Measurements from ENCODE around the gene MAP3K9. TPM values are rescaled to one million over a fixed set of nuclear protein-coding genes. Genes with fewer than 3 reads are reported as not detected.

MAP3K9 gene
- total RNA-seq, 2 donors from 2014 or later = 2.0 to 2.7 TPM

DNA sequence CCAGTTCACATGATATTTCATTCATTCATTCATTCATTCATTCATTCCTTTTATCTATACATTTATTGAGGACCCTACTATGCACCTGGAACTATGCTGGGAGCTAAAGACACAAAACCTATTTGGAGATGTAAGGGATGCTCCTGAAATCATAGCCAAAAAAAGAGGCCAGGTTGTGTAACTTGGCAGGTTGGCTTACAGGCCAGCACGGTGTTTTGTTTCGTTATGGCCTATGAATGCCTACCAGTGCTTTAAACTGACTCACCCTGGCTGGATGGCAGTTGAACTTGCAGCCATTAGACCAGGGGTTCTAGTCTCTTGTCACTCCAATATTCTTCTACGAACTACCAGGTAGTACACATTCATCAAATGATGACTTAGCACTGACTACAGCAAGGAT lies 15.7 kb downstream of the MAP3K9 start:
- ATAC-seq (no peak), DNase-seq (no peak)
- intact Hi-C loops (cut with DNase I) = no loop called here

DNA sequence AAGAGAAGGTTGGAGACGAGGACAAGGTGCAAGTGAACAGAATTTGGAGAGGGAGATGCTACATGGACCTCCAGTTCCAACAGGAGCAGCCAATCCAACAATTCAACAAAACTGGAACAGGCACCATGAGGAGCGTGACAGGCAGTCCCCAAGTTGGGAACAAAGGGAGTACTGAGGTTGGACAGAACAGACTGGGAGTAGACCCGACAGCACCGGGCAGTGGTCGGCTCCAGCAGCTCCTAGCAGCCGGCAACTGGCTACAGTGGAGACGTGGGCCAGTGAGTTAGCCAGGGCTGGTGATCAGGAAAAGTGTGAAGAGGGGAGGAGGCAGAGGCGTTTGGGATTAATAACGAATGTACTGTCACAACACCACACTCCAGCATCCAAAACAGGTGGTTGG lies 16.4 kb downstream of the MAP3K9 start:
- DNase-seq = no peak
- no peak for ATAC-seq
- intact Hi-C loops (cut with DNase I) = no loop called here

DNA sequence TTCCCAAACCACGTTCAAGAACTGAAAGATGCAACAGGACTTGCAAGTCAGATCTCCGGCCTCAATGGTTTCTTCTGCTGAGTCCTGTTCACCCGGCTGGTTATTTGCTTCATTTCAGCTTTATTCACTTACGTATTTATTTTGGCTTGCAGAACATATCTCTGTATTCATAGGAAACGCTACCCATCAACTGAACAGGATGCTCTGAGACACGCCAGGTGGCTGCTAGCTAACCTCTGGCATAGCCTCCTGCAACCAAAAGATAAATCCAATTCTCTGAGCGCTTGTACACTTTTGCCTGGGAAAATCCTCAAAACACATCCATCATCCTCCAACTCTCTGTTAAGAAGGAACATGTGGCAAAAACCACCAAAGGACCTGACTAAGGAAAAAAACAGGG lies 17.3 kb downstream of the MAP3K9 start:
- intact Hi-C loops (cut with DNase I) = no loop called here

DNA sequence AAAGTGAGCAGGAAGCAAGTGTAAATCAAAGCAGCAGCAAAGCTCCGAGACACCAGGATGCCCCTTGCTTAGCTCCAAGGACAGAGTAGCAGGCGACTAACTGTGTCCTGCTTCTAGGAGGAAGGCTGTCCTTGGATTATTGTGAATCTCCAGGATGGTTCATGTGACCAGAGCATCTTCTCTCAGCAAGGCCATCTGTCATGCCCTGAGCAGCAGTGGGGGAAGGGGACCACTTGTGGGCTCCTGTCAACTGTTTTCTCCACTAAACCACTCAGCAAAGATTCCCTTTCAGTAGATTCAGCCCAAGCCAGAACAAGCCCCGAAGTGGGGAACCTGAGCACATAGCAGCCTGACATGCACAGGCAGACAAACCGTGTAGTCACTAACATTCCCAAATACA lies 19.4 kb downstream of the MAP3K9 start:
- no peak for ATAC-seq
- DNase-seq = no peak
- intact Hi-C loops (cut with DNase I) = no loop called here

More for the DNA sequence above, 17.3 kb downstream of the MAP3K9 start:
- ATAC-seq (no peak), DNase-seq (no peak)

DNA sequence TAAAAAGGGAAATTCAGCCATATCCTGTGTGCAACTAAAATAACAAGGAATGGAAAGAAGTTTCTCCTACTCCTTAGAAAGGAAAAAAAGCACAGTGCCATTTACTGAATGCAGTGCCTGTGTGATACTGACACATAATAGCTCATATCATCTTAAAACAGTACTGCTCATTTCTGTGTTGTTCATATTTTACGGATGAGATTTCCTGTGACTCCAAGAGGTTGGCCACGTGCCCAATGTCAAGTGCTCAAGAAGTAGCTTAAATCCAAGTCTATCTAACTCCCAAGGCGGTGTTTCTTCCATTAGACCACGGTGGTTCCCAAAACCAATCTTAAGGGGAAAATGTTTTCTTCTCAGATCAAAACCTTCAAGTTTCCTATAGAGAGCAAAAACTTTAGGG lies 20.0 kb downstream of the MAP3K9 start:
- intact Hi-C loops (cut with DNase I) = no loop called here
- peak; percentile 32 for DNase-seq
- ATAC-seq = no peak

DNA sequence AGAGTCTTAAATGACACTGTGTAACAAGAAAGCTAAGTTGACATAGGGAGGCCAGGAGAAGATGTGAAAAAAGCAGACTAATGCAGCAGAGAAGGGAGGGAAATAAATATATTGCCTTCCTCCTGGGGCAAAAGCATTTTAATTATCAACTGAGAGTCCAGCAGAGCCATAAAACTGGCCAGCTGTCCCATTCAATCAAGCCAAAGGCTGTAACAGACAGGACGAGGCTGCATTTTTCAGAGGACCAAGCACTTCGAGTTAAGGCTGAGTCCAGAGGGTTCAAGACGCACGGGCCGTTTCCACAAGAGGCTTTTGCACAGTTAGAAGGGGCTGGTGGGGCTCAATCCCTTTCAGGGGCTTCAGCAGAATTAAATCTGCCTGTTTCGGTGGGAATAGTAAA lies 20.4 kb downstream of the MAP3K9 start:
- no peak for DNase-seq
- no peak for ATAC-seq
- intact Hi-C loops (cut with DNase I) = no loop called here

DNA sequence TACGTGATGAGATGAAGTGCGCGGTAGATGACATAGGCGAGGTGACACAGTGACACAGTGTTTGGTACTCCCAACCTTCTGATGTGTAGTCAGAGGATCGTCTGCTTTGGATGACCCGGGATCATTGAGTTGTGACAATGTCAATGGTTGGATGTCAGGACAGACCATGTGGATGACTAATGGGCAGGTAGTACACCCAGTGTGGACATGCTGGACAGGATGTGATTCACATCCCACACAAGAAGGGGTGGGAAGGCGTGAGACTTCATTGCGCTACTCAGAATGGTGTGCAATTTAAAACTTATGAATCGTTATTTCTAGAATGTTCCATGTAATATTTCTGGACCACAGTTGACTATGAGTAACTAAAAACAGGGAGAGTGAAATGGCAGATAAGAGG lies 23.8 kb downstream of the MAP3K9 start:
- no peak for DNase-seq
- intact Hi-C loops (cut with DNase I) = no loop called here
- no peak for ATAC-seq

DNA sequence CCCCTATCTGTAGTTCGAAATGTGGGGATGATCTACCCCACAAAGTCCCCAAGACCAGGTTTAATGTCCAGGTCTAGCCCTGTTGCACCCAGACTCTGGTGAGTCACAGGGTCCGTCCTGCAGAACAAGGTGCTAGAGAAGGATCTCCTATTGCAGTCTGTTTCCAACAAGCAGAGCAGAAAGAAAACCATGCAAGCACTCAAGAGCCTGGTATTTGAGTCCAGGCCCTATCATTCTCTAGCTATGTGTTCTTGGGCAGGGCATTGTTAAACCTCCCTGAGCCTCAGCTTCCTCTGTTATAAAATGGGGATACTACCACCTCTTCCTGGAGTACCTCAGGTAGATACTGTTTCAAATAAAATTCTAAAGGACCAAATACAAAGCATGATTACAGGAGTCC lies 24.4 kb downstream of the MAP3K9 start:
- no peak for ATAC-seq
- intact Hi-C loops (cut with DNase I) = no loop called here
- DNase-seq = no peak

DNA sequence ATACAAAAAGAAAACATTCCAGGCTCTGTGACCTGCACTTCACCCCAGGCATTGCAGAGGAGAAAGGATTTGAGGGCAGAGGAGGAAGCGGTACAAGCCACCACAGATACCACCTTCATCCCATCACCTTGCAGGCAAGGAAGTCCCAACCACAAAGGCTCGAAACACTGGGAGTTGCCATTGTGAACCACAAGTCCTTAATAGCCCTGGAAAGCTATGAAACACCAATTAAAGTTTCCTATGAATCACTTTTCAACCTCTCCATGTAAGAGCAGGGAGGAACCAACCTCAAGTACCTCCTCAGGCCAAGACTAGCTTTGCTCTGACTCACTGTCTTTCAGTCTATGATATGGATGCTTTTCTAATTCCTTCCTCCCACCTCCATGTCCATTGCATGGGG lies 27.0 kb downstream of the MAP3K9 start:
- intact Hi-C loops (cut with DNase I) = no loop called here
- DNase-seq (no peak), ATAC-seq (peak in 1 of 2 donors; percentile 56)

DNA sequence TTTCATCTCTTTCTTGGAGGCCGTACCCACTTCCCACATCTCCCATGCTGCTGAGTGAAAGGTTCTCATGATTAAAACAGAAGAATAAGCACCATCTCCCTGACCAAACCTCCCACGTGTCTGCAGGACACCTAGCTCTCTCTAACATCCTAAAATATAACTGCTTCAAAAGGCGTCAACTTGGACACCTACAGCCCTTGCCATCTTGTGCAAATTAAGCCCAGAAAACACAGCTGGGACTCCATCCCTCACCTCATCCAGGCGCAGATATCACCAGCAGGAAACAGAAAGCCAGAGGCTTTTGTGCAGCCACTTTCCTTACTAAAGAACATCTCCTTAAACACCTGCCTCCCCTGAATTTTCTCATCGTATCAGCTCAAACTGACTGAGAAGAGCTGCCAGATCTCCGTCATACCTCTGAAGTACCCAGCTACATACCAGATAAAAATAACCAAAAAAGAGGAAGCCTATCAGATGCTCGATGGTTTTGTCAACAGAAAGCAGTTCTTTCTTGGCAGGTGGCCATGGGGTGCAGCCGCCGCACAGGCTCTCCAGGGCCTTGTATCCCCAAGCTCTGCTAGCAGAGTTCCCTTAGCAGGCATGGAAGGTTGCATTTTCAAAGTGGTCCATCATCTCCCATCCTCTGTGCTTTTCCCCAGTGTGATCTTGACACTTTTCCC lies 28.8 kb downstream of the MAP3K9 start:
- DNase-seq (peak; percentile 41), ATAC-seq (peak in 1 of 2 donors; percentile 18)
- intact Hi-C loops (cut with DNase I) = no loop called here

DNA sequence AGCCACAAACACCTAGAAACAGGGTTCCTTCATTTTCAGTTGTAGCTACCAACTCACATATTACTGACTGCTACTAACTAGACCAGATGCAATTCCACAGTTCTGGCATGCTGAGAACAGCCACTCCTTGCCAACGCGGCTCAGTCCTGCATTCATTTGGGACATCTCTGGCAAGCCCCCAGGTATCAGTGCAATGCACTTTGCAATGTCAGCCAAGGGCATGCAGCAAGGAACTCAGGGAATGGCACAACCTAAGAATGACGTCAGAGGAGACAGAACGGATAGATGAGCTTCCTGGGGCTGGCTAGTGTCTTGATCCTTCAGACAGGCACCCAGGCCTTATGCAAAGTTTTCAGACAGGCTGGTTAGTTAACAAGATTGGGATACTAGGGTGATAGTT lies 29.6 kb downstream of the MAP3K9 start:
- intact Hi-C loops (cut with DNase I) = no loop called here
- peak; percentile 83 to 92 for ATAC-seq
- DNase-seq = peak; percentile 34

DNA sequence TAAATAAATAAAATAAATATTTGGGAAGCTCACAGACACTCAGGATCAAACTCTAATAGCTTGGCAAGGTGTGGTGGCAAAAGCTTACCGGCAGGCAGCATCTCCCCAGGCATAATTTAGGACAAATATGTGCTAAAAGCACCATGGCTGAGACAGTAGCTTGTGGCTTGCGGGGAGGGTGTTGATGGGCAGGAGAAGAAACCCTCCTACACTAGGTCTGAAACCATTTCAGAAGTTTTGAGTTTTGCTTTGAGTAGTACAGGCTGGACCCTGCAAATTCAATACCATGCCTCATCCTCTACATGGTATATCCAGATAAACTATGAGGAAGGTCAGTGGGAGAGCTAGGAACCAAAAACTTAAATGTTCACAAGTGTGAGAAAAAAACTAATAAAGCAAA lies 33.1 kb downstream of the MAP3K9 start:
- intact Hi-C loops (cut with DNase I) = no loop called here
- DNase-seq (no peak), ATAC-seq (no peak)

DNA sequence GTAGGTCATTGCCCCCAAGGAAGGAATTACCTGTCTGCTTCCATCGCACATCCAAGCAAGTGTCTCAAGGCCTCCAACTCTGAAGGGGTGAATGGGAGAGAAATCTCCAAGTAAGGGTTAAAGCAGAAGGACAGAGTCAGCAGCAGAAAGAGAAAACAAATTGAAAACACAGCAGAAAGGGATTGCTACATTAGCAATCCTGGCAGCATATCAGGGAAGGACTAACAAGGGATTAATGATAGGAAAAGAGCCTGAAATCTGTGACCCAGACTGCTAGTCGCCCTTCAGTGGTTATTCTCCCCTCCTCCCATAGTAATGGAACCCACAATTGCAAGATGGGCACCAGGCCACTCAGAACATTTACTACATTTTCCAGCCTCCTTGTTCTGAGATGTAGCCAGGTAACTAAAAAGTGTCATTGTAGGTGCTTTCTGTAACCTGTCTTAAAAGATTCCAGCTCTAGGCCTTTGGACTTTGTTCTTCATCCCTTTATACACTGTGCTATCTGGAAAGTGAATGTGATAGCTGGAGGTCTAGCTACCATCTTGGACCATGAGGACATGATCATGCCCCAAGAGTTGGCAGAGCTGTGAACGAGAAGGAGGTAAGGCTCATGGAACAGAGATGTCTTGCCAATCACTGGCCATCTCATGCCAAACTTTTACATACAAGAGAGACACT lies 36.0 kb downstream of the MAP3K9 start:
- intact Hi-C loops (cut with DNase I) = no loop called here
- ATAC-seq = no peak

DNA sequence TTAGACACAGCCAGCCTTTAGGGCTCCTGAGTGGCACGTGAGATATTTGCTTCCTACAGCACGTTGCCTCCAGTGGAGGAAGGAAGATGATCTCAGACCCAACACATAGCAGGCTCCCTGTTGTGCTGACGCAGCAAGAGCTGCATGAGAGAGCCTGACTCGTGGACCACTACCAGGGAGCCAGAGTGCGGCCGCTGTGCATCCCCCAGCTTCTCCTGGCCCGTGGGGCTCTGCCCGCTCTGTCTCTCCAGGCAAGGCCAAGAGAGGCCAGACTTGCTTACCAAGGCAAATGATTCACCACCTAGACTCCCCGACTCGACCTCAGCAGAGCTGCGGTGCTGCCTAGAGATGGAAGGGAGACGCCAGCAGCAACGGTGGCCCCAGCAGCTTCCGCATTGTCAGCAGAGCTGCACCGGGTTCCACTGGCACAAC lies 37.5 kb downstream of the MAP3K9 start:
- ATAC-seq (no peak), DNase-seq (no peak)
- intact Hi-C loops (cut with DNase I) = no loop called here

More for the DNA sequence above, 36.0 kb downstream of the MAP3K9 start:
- no peak for DNase-seq

DNA sequence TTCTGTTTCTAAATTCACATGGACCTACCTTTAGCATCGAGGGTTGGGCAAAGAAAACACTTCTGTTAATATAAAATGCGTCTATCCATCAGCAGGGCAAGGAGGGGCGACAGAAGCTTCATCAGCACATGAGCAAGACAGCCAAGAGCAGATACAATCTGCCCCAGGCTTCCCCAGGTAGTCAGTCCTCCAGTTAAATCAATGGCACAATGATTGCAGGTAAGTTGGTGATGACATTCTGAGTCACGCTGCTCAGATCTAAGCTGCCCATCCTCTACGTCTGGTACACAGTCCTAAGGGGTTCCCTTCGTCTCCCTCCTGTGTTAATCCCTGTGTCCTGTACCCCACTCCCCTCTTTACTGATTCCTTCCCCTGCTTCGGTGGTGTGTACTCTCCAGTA lies 38.8 kb downstream of the MAP3K9 start:
- DNase-seq = no peak
- ATAC-seq = no peak
- intact Hi-C loops (cut with DNase I) = no loop called here

DNA sequence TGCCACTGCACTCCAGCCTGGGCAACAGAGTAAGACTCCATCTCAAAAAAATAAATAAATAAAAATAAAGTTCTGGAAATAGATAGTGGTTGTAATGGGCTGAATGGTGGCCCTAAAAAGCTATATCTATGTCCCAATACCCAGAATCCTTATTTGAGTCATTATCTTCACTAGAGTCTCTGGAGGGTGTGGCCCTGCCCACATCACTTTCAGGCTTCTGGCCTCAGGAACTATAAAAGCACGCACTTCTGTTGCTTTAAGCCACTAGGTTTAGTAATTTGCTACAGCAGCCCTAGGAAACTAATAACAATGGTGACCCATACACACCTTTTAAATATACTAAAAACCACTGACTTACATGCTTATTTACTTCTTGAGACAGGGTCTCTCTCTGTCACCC lies 49.9 kb downstream of the MAP3K9 start:
- intact Hi-C loops (cut with DNase I) = no loop called here
- no peak for DNase-seq
- ATAC-seq = no peak

DNA sequence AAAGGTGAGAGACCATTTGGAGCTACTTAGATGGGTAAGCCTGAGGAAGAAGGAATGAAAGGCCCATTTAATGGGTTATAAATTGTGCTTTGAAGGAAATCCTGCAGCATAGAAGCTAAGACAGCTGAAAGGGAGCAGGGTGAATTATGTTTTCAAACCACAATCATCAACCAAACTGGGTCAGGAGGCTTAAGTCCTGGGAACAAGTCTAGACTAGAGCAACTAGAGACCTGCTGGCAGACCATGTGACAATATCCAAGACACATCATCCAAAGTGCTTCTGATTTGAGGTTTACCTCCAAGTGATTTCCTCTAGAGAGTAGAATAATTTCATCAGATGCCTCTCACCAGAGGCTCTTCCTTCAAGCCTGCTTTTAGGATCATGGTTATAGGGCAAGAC lies 53.7 kb downstream of the MAP3K9 start:
- no peak for DNase-seq
- intact Hi-C loops (cut with DNase I) = no loop called here

DNA sequence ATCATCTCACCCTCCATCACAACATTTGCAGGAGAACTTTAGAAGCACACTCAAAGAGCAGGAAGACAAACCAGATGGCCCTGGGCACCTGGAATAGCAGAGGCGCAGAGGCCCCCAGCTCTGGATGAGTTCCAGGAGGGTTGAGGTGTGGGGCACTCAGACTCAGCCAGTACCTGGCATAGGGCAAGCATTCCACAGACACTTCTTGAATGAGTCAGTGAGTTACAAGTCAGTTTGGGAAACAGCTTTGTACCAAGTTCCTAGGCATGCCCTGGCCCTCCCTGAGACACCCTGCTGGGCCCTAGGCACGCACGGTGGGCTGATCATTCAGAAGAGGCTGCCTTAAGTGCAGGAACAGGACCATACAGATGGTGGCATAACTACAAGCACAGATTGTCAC lies 54.3 kb downstream of the MAP3K9 start:
- ATAC-seq (peak; percentile 12 to 79), DNase-seq (no peak)
- intact Hi-C loops (cut with DNase I) = no loop called here

More for the DNA sequence above, 53.7 kb downstream of the MAP3K9 start:
- no peak for ATAC-seq

DNA sequence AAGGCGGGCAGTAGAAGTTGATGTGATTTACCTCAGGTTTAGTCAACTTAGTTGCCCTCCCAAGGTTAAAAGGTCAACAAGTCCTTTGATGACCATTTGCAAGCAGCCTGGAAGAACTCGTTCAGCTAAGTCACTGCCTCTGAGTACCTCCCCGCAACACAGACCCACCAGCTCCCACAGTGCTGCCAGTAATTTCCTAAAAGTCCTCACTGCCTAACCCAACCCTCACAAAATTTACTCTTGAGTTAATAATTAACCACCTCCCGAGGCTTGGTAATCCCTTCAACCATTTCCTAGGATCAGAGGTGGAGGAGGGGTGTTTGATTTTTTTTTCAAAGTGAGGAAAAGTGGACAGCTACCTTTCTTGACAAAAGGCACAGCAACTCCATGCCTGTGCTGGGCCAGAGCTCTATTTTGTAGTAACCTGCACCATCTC lies 55.8 kb downstream of the MAP3K9 start:
- intact Hi-C loops (cut with DNase I) = no loop called here

DNA sequence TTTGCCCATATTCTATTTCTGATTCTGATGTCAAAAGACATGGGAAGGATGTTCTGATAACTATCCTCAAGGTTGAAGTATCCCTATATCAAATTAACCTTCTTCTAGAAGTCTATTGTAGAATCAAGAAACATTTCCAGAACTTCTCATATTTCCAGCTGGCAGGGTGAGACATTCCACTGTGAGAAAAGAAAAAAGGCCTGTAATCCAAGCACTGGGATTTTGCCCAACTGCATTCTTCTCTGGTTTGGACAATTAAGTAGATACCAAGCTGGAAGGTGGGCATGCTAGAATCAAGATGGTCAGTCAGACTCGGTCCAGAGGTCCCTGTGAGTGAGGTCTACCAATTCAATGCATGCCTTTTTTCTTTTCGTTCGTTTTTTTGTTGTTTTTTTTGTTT lies 60.9 kb downstream of the MAP3K9 start:
- ATAC-seq = no peak
- intact Hi-C loops (cut with DNase I) = no loop called here
- DNase-seq = no peak

More for the DNA sequence above, 55.8 kb downstream of the MAP3K9 start:
- no peak for ATAC-seq
- DNase-seq = no peak

DNA sequence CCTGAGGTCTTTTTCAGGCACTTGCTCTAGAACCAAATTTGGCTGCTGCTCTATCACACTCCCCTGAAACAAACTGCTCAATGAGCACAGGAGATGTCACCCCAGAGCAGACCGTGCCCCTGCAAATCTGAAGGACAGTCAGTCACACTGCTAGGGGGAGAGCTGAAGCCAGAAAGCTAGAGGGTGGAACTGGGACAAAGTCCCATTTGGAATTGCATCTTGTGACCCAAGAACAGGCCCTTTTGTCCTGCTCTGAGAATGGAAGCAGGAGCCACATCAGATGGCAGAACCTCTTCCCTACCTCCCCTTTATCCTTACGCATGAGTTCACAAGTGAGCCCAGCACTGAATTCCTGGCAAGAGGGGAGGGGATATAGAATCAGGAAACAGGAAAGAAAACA lies 64.7 kb downstream of the MAP3K9 start:
- DNase-seq = no peak
- no peak for ATAC-seq
- intact Hi-C loops (cut with DNase I) = no loop called here

Data from left cardiac atrium (tissue), 4 donors.